GM12865 (cell line): ENCODE measurements around the gene POLD4.

Source experiments
- DNase-seq: peaks from one replicate; pipeline ENCODE4 v3.0.0; 2010; ENCODE audit warnings: low read depth
- H3K4me3 ChIP-seq: 2 replicates; pipeline ENCODE4 v1.5.1; 2011; ENCODE audit warnings: mild to moderate bottlenecking, low read depth, low read length, control low read depth
- TF ChIP-seq, protein P1 (sequence below): IDR thresholded peaks from 2 replicates; pipeline ENCODE4 v1.5.1; 2011; ENCODE audit warnings: low read length, control low read depth, low read depth, inconsistent platforms; ENCODE audit not compliant: insufficient read depth; ENCODE audit errors: missing control alignments

The POLD4 gene

DNA sequence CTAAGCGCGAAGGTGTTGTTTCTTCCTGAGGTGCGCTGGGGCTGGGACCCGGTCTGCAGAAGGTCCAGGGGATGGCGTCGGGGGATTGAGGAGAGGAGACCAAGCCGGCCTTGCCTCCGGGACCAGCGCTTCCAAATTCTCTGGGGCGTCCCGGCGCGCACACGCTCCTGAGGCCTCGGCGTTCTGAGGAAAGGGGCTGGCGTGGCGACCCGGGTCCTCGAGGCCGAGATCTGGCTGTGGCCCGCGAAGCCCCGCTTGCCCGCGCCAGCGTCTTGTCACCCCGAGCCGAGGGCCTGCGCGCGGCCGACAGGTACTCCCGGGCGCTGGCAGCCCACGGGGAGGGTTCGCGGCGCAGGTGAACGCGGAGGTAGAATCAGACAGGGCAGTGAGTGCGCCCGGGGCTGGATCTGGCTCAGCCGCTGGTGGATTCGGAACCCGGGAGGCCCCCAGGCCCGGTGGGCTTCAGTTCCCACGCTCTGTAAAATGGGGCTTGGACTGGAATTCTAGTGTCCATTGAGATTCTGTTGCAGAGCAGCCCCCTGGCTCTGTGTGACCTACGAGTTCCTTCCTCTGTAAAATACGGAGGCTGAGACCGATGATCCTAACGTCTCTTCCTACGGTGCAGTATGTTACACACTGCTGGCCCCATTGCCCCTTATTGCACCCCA lies 35.3 kb downstream of the POLD4 start:
- DNase-seq: no peak
- TF ChIP-seq, protein P1, sequence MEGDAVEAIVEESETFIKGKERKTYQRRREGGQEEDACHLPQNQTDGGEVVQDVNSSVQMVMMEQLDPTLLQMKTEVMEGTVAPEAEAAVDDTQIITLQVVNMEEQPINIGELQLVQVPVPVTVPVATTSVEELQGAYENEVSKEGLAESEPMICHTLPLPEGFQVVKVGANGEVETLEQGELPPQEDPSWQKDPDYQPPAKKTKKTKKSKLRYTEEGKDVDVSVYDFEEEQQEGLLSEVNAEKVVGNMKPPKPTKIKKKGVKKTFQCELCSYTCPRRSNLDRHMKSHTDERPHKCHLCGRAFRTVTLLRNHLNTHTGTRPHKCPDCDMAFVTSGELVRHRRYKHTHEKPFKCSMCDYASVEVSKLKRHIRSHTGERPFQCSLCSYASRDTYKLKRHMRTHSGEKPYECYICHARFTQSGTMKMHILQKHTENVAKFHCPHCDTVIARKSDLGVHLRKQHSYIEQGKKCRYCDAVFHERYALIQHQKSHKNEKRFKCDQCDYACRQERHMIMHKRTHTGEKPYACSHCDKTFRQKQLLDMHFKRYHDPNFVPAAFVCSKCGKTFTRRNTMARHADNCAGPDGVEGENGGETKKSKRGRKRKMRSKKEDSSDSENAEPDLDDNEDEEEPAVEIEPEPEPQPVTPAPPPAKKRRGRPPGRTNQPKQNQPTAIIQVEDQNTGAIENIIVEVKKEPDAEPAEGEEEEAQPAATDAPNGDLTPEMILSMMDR: no peak
- peak overlapping the region; percentile 97 for H3K4me3 ChIP-seq

DNA sequence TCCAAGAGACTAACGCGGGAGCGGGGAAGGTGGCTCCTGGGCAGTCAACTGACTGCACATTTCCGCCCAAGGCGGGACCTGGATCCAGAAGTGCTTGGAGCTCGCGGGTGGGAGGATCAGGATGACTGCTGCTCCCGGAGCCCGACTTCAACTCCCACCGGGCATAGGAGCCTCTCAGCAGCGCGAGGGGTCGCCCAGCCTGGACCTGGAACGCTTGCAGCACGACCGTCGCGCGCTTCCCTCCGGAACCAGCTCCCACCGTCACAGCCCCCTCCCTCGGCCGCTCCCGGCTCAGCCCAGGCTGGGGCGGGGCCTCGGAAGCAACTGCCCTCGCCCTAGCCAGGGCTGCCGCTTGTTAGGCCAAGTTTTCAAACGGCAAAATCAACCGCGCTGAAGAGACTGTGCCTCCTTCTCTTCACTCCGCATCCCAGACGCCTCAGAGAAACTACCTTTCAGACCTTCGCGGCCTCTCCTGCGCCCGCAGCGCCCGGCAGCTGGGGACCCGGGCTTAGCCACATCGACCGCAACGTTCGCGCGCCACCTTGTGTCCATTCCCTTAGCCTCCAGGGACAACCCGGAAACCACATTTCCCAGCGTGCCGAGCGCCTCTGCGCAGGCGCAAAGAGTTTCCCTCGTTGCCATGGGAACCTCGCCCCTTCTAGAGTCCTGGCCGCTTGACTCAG lies 36.0 kb downstream of the POLD4 start:
- TF ChIP-seq, protein P1: peak; percentile 87
- peak; percentile 97 for DNase-seq
- H3K4me3 ChIP-seq: peak overlapping the region; percentile 97

DNA sequence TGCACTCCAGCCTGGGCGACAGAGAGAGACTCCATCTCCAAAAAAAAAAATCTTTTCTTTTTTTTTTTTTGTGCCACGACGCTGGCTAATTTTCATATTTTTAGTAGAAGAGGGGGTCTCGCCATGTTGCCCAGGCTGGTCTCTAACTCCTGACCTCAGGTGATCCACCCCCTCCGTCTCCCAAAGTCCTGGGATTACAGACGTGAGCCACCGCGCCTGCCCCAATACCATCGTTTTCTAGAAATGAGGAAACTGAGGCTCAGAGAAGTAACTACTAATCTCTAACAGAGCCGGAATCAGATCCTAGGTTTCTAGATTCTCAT lies 36.5 kb downstream of the POLD4 start:
- peak overlapping the region; percentile 97 for H3K4me3 ChIP-seq
- no peak for DNase-seq
- TF ChIP-seq, protein P1: no peak

DNA sequence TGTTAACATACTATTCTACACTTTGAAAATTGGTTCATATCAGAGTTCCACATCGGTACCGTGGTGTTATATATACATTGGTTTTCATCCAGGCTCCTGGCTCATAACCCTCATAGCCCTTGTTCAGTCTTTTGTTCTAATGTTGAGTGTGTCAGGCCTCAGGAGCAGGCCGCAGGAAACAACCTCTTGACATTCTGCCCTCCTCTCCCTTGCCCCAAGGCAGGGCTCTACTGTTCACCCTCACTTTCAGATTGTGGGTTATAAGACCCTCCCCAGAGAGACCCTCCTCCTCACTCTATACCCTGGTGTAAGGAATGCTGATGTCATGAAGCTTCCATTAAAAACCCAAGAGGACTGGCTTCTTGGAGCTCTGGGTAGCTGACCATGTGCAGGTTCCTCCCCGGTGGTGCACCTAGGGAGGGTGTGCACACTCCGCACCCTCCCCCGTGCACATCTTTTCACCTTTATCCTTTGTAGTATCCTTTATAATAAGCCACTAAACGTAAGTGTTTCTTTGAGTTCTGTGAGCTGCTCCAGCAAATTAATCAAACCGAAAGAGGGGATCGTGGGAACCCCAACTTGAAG lies 37.9 kb downstream of the POLD4 start:
- TF ChIP-seq, protein P1: no peak
- no peak overlapping the region for H3K4me3 ChIP-seq
- no peak for DNase-seq

DNA sequence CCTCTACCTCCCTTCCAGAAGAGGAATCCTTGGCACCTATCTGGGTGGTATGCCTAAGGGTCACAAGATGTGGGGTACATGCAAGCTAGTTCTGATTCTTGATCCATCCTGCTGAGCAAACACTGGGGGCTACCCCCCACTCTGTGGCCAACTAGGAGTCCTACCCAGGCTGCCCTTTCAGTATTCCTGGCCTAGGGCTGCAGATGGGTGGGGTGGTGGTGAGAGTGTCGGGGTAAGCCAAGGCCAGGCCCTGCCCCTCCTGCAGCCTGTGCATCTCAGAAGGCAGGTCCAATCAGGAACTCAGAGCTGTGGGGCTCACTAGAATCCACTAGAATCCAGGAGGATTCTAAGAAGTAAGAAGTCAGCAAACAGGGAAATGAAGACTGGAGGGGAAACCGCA lies 39.1 kb downstream of the POLD4 start:
- DNase-seq: no peak
- TF ChIP-seq, protein P1: no peak

DNA sequence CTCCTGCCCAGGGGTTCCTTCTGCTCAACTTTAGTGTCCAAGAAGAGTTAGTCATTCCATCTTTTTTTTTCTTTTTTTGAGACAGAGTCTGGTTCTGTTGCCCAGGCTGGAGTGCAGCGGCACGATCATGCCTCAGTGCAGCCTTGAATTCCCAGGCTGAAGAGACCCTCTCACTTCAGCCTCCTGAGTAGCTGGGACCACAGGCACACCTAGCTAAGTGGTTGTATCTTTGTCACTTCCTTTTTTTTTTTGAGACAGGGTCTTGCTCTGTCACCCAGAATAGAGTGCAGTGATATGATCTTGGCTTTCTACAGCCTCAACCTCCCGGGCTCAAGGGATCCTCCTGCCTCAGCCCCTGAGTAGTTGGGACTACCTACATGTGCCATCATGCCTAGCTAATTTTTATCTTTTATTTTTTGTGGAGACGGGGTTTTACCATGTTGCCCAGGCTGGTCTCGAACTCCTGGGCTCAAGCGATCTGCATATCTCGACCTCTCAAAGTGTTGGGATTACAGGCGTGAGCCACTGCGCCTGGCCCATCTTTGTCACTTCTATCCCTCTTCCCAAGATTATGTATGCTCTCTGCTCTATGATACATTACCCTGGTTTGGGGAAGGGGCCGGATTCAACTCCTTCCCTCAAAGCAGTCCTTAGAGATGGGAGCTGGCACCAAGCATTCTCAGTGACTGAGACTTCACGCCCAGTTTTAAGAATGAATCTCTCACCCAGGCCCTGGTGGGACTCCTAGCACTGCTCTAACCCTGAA lies 40.0 kb downstream of the POLD4 start:
- TF ChIP-seq, protein P1: no peak
- no peak for DNase-seq
- no peak overlapping the region for H3K4me3 ChIP-seq

More for the DNA sequence above, 39.1 kb downstream of the POLD4 start:
- H3K4me3 ChIP-seq: no peak overlapping the region
